Ascending aorta (tissue), 1 donor: Measurements from ENCODE around the gene OR2T6. TPM values are rescaled to one million over a fixed set of nuclear protein-coding genes. Genes with fewer than 3 reads are reported as not detected.

ENCODE experiments used
- total RNA-seq: library from RNA; depleted of rRNA; stranded (reverse); fragments of >200 nt; gene quantifications from one replicate; pipeline ENCODE4 v1.1.0, GENCODE V29; 2016

Gene OR2T6
- total RNA-seq, 1 donor from 2014 or later, result not detected

Other genes with a start within 250 kb of the OR2T6 start
- not detected for gene OR2M5, start 230.6 kb upstream of the OR2T6 start, total RNA-seq
- not detected for gene OR2M2, start 200.9 kb upstream of the OR2T6 start, total RNA-seq
- not detected for gene OR2M3, start 178.5 kb upstream of the OR2T6 start, total RNA-seq
- not detected for gene OR2M4, start 144.3 kb upstream of the OR2T6 start, total RNA-seq
- gene OR2T33, start 97.8 kb upstream of the OR2T6 start, total RNA-seq, result not detected
- gene OR2T12, start 72.3 kb upstream of the OR2T6 start, total RNA-seq, result not detected
- gene OR2M7, start 51.2 kb upstream of the OR2T6 start, total RNA-seq, result not detected
- gene OR14C36, start 27.0 kb upstream of the OR2T6 start, total RNA-seq, result not detected
- not detected for gene OR2T4, start 14.1 kb upstream of the OR2T6 start, total RNA-seq
- not detected for gene OR2T1, start 27.3 kb downstream of the OR2T6 start, total RNA-seq
- not detected for gene OR2T2, start 69.9 kb downstream of the OR2T6 start, total RNA-seq
- gene OR2T3, start 97.6 kb downstream of the OR2T6 start, total RNA-seq, result not detected
- gene OR2T5, start 112.8 kb downstream of the OR2T6 start, total RNA-seq, result not detected
- not detected for gene OR2G6, start 132.3 kb downstream of the OR2T6 start, total RNA-seq
- gene OR2T29, start 187.0 kb downstream of the OR2T6 start, total RNA-seq, result not detected
- not detected for gene OR2T34, start 199.0 kb downstream of the OR2T6 start, total RNA-seq
- not detected for gene OR2T10, start 222.0 kb downstream of the OR2T6 start, total RNA-seq